HG03342 (cell line): ENCODE results near the gene DNAJC11.
"Not testable (repeated sequence)": the region's sequence is repeated elsewhere in the genome, so short reads cannot be mapped to it uniquely, and the experiment has no call there.

Experiments
- ATAC-seq: cut with Tn5 transposase; IDR thresholded peaks from one replicate; pipeline ENCODE4 v1.9.1; 2021; ENCODE audit warnings: mild to moderate bottlenecking, moderate library complexity; ENCODE audit not compliant: unreplicated experiment

Gene DNAJC11, protein sequence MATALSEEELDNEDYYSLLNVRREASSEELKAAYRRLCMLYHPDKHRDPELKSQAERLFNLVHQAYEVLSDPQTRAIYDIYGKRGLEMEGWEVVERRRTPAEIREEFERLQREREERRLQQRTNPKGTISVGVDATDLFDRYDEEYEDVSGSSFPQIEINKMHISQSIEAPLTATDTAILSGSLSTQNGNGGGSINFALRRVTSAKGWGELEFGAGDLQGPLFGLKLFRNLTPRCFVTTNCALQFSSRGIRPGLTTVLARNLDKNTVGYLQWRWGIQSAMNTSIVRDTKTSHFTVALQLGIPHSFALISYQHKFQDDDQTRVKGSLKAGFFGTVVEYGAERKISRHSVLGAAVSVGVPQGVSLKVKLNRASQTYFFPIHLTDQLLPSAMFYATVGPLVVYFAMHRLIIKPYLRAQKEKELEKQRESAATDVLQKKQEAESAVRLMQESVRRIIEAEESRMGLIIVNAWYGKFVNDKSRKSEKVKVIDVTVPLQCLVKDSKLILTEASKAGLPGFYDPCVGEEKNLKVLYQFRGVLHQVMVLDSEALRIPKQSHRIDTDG

GRCh38 chr1:6701437-6702153 lies at the start of gene DNAJC11:
Gene DNAJC11, minus strand, starts transcription at chr1:6701816. Its CDS starts 16 bp downstream, at chr1:6701800.
- peak; percentile 91 for ATAC-seq

GRCh38 chr1:6750490-6750889 lies 48.9 kb upstream of the DNAJC11 start:
- no peak for ATAC-seq

- ATAC-seq, result no peak
Measured at GRCh38 chr1:6747674-6748073, 46.1 kb upstream of the DNAJC11 start.

- no peak for ATAC-seq
Measured at GRCh38 chr1:6745073-6745472, 43.5 kb upstream of the DNAJC11 start.

- no peak for ATAC-seq
Measured at GRCh38 chr1:6743189-6744101, 41.8 kb upstream of the DNAJC11 start.

DNA sequence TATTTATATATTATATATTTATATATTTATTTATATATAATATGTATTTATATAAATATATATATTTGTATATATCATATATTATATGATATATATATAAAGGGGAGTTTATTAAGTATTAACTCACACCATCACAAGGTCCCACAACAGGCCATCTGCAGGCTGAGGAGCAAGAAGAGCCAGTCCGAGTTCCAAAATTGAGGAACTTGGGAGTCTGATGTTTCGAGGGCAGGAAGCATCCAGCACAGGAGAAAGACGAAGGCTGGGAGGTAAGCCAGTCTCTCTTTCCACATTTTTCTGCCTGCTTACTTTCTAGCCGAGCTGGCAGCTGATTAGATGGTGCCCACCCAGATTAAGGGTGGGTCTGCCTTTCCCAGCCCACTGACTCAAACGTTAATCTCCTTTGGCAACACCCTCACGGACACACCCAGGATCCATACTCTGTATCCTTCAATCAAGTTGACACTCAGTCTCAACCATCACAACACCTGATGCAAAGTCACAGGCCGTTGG lies 41.1 kb upstream of the DNAJC11 start:
- not testable (repeated sequence) for ATAC-seq

DNA sequence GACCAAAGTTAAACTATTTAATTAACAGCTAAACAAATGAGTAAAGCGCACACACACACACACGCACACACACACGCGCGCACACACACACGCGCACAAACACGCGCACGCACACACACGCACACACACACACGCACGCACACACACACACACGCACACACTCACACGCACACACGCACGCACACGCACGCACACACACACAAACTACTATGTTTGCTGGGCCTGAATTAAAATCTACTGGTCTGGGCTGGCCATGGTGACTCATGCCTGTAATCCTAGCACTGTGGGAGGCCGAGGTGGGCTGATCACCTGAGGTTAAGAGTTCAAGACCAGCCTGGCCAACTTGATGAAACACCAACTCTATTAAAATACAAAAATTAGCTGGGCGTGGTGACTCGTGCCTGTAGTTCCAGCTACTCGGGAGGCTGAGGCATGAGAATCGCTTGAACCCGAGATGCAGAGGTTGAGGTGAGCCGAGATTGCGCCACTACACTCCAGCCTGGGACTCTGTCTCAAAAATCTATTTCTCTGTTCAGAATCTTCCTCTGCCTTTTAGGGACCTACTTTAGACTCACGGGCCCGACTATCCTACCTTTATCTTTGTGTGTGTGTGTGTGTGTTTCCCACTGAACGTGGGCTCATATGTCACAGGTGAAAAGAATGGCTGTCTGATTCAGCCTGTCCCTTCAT lies 37.5 kb upstream of the DNAJC11 start:
- ATAC-seq, result no peak

GRCh38 chr1:6732942-6733341 lies 31.3 kb upstream of the DNAJC11 start:
- ATAC-seq, result no peak

DNA sequence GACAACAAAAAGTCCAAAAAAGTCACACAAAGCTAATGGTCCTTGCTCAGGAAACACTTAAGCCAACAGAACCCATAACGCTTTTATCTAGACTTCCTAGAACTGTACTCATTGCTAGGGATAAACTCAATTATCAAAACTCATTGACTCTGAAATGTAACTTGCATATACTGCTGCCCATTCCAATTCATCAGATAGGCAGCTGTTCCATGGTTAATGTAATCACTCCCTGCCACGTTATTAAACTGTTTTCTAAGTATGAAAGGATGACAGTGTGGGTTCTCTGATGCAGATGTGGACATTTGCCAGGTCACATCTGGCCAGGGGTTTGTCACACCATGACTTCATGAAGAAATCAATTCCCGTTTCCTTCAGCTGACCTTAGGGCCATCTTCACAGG lies 30.3 kb upstream of the DNAJC11 start:
- no peak for ATAC-seq

GRCh38 chr1:6730880-6731279 lies 29.3 kb upstream of the DNAJC11 start:
- ATAC-seq, result no peak

GRCh38 chr1:6730473-6730872 lies 28.9 kb upstream of the DNAJC11 start:
- ATAC-seq, result no peak

- no peak for ATAC-seq
Measured at GRCh38 chr1:6727535-6727934, 25.9 kb upstream of the DNAJC11 start.

DNA sequence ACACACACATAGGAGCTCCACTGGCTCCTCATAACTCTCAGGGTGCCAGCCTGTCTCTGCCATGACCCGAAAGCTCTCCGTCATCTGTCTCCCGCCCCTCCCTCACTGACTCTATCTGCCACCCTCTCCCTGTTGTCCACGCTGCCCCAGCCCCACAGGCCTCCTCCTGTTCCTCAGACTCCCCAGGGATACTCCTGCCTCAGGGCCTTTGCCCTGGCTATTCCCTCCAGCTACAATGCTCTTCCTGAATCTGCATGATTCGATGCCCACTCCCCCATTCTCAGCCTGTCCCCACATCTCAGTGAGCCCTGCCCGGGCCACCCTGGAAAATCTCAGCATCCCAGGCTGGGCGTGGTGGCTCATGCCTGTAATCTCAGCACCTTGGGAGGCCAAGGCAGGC lies 24.6 kb upstream of the DNAJC11 start:
- ATAC-seq, result no peak

- ATAC-seq, result no peak
Measured at GRCh38 chr1:6724517-6725141, 23.0 kb upstream of the DNAJC11 start.

DNA sequence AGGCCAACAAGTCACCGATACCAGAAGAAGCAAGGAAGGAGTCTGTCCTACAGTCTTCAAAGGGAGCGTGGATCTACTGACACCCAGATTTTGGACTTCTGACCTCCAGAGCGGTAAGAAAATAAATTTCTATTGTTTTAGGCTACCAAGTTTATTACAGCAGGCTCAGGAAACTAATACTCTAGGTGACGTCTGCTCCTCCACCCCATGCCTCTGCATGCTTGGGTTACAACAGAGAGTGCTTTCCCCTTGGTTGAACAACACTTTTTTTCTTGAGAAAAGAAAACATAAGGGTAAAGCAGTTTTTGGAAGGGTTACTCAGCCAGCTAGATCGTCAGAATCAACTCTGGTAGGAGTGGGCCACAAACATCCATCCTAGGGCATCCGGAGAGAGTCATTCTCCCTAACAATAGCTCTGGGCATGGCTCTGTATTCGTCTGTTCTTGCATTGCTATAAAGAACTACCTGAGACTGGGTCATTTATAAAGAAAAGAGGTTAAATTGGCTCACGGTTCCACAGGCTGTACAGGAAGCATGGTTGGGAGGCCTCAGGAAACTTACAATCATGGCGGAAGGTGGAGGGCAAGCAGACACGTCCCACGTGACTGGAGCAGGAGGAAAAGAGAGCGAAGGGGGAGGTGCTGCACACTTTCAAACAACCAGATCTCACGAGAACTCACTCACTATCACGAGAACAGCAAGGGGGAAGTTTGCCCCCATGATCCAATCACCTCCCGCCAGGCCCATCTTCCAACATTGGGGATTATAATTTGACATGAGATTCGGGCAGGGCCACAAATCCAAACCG lies 22.2 kb upstream of the DNAJC11 start:
- ATAC-seq, result no peak

DNA sequence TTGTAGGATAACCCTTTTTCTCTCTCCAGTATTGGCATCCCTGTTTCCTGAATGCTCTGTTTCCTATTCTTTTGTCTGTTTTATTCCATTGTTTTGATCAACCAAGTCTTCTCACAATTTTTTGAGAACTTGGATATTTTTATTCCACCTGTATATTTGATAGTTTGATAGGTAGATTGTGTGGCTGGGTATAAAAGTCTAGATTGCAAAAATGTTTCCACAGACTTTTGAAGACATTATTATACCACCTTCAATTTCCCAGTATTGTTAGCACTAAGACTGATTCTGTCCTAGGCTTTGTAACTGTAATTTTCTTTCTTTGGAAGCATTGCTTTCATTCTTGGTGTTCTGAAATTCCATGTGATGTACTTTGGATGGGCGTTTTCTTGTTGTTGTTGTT lies 9.6 kb upstream of the DNAJC11 start:
- ATAC-seq, result no peak

GRCh38 chr1:6704746-6705145 lies 3.1 kb upstream of the DNAJC11 start:
- no peak for ATAC-seq

DNA sequence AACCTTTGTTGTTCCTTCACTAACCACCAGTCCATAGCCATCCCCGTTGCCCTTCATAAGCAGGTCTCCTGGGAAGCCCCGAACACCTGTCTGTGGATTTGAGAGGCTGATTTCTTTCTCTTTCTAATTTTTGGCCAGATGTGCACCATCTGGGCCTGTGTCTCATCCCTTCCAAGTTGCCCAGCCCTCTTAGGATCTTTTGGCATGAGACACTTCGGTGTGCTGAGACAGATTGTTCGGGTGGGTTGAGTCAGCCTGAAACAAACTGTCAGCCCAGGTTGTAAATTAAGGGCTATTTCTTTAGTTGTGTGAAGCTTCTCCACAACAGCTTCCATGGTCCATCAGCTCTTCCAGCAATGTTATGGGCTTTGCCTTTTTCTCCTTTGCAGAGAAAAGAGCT lies 1.4 kb upstream of the DNAJC11 start:
- no peak for ATAC-seq
